ENCODE data around the gene KRTAP10-7. TPM values are rescaled to one million over a fixed set of nuclear protein-coding genes. Genes with fewer than 3 reads are reported as not detected.

Gene KRTAP10-7
- total RNA-seq, 3 donors from 2014 or later (not counting 1 experiment from before 2014, with no cell fraction given): not detected

DNA sequence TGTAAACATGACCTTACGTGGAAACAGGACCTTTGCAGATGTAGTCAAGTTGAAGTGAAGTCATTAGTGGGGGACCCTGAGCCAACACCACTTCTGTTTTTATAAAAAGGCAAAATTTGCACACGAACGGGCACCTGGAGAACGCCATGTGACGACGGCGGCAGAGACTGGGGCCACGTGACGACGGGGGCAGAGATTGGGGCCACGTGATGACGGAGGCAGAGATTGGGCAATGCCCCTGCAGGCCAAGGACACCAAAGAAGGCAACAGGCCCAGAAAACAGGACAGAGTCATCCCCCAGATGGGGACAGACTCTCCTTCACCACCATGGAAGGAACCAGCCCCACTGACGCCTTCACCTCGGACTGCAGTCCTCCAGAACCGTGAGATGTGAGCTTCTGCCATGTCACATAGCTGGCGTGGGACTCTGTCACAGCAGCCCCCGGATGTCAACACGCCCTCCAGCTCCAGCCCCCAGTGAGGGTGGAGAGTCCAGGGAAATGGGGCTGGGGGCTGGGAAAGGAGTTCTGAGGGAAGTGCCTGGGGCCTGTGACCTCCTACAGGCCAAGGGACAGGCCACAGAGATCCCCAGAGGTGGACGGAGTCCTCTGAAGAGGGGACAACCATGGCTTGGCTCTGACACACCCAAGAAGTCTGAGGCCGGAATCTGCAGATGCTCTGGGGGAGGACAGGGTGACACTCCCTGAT lies 50.0 kb downstream of the KRTAP10-7 start:
- Histone ChIP-seq H3K36me3 (ENCODE audit: control insufficient read depth, insufficient read depth, low read length) (no peaks in the 10 kb centered on the region), H3K4me3 (ENCODE audit: low read length) (no peak overlapping the region), H3K4me1 (ENCODE audit: control insufficient read depth, insufficient read depth, low read length) (peaks cover 25% of the 10 kb centered on the region), H3K9me3 (ENCODE audit: control insufficient read depth, insufficient read depth, low read length) (peaks cover 1% of the 10 kb centered on the region), H3K27ac (ENCODE audit: low read length) (no peak overlapping the region), H3K27me3 (ENCODE audit: control insufficient read depth, insufficient read depth, low read length) (no peaks in the 10 kb centered on the region)
- H3K4me3 Mint-ChIP-seq: no peak overlapping the region
- TF ChIP-seq, protein P1, sequence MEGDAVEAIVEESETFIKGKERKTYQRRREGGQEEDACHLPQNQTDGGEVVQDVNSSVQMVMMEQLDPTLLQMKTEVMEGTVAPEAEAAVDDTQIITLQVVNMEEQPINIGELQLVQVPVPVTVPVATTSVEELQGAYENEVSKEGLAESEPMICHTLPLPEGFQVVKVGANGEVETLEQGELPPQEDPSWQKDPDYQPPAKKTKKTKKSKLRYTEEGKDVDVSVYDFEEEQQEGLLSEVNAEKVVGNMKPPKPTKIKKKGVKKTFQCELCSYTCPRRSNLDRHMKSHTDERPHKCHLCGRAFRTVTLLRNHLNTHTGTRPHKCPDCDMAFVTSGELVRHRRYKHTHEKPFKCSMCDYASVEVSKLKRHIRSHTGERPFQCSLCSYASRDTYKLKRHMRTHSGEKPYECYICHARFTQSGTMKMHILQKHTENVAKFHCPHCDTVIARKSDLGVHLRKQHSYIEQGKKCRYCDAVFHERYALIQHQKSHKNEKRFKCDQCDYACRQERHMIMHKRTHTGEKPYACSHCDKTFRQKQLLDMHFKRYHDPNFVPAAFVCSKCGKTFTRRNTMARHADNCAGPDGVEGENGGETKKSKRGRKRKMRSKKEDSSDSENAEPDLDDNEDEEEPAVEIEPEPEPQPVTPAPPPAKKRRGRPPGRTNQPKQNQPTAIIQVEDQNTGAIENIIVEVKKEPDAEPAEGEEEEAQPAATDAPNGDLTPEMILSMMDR (IDR thresholded peaks at IDR 0.05): no peak
- intact Hi-C loops (cut with micrococcal nuclease): no loop called here
- WGBS (ENCODE audit: insufficient coverage): 87% methylated on average over 20 of the region's 20 CpGs
- ATAC-seq: peak in 1 of 3 donors; percentile 8
- peaks cover 0 to 3% of the 10 kb centered on the region in 2 donors for H3K27me3 Mint-ChIP-seq (ENCODE audit: low read depth in 2 of 2)
- peaks cover 16 to 21% of the 10 kb centered on the region in 2 donors for H3K4me1 Mint-ChIP-seq
- no peaks in the 10 kb centered on the region for H3K36me3 Mint-ChIP-seq
- peak overlapping the region in 1 of 2 donors; percentile 24 for H3K27ac Mint-ChIP-seq
- no peaks in the 10 kb centered on the region for H3K9me3 Mint-ChIP-seq
- no peak for DNase-seq

DNA sequence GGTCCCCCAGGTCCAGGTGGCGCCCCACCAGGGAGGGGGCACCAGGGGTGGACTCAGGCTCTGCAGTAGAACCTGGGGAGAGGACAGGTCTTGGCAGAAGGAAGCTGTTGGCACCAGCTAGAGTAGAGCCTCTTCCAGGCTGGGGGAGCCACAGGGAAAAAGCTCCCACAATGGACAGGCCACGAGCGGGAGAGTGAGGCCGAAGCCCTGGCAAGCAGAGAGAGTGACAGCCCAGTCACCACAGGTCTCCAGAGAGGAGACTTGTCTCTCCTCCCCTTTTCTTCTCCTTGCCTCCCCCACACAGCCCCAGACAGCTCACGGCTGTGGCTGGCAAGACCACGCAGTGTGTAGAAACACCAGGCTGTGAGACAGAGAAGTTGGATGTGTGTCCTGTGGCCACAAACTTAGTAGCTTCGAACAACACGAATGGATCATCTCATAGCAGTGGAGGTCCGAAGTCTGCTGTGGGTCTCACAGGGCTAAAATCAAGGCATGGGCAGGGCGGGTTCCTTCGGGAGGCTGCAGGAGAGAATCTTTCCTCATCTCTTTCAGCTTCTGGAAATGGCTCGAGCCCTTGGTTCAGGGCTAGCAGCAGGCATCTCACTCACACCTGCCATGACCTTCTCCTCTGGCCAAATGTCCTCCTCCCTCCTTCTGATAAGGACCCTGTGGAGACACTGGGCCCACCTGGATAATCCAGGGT lies 50.7 kb downstream of the KRTAP10-7 start:
- H3K36me3 Mint-ChIP-seq: peaks cover 3% of the 10 kb centered on the region
- peaks cover 0 to under 1% of the 10 kb centered on the region in 2 donors for H3K9me3 Mint-ChIP-seq
- WGBS (ENCODE audit: insufficient coverage): 85% methylated on average over 12 of the region's 12 CpGs
- Histone ChIP-seq H3K4me1 (ENCODE audit: control insufficient read depth, insufficient read depth, low read length) (peaks cover 32% of the 10 kb centered on the region), H3K9me3 (ENCODE audit: control insufficient read depth, insufficient read depth, low read length) (peaks cover 7% of the 10 kb centered on the region), H3K4me3 (ENCODE audit: low read length) (no peak overlapping the region), H3K36me3 (ENCODE audit: control insufficient read depth, insufficient read depth, low read length) (no peaks in the 10 kb centered on the region), H3K27me3 (ENCODE audit: control insufficient read depth, insufficient read depth, low read length) (no peaks in the 10 kb centered on the region), H3K27ac (ENCODE audit: low read length) (no peak overlapping the region)
- peak overlapping the region in 1 of 2 donors; percentile 24 for H3K27ac Mint-ChIP-seq
- H3K27me3 Mint-ChIP-seq (ENCODE audit: low read depth in 2 of 2): peaks cover 0 to 3% of the 10 kb centered on the region in 2 donors
- H3K4me1 Mint-ChIP-seq: peaks cover 17 to 24% of the 10 kb centered on the region in 2 donors
- no peak for ATAC-seq
- no peak for DNase-seq
- TF ChIP-seq, protein P1 (IDR thresholded peaks at IDR 0.05): no peak
- intact Hi-C loops (cut with micrococcal nuclease): no loop called here
- no peak overlapping the region for H3K4me3 Mint-ChIP-seq

Other genes starting within 250 kb of the KRTAP10-7 start
- 10 to 100 TPM; 21.7 to 70.5 (median 25.2) TPM for gene TRPM2, start 247.0 kb upstream of the KRTAP10-7 start, total RNA-seq
- gene LRRC3, start 145.1 kb upstream of the KRTAP10-7 start, total RNA-seq: under 1 TPM; 0.36 to 0.50 (median 0.38) TPM
- gene KRTAP10-1, start 60.4 kb upstream of the KRTAP10-7 start, total RNA-seq: not detected
- not detected for gene KRTAP10-2, start 49.1 kb upstream of the KRTAP10-7 start, total RNA-seq
- not detected for gene KRTAP10-3, start 41.8 kb upstream of the KRTAP10-7 start, total RNA-seq
- not detected for gene KRTAP10-4, start 26.9 kb upstream of the KRTAP10-7 start, total RNA-seq
- not detected for gene KRTAP10-5, start 20.0 kb upstream of the KRTAP10-7 start, total RNA-seq
- gene KRTAP10-6, start 8.1 kb upstream of the KRTAP10-7 start, total RNA-seq: not detected
- not detected for gene KRTAP10-8, start 11.5 kb downstream of the KRTAP10-7 start, total RNA-seq
- gene KRTAP10-9, start 26.5 kb downstream of the KRTAP10-7 start, total RNA-seq: not detected
- not detected for gene KRTAP10-10, start 36.8 kb downstream of the KRTAP10-7 start, total RNA-seq
- not detected for gene KRTAP10-11, start 45.8 kb downstream of the KRTAP10-7 start, total RNA-seq
- not detected for gene KRTAP12-4, start 54.1 kb downstream of the KRTAP10-7 start, total RNA-seq
- gene KRTAP12-3, start 57.3 kb downstream of the KRTAP10-7 start, total RNA-seq: 1 to 10 TPM in 2 of 3 donors, not detected in 1; 1.0 to 1.1 TPM
- gene KRTAP12-2, start 66.3 kb downstream of the KRTAP10-7 start, total RNA-seq: not detected
- gene KRTAP12-1, start 81.6 kb downstream of the KRTAP10-7 start, total RNA-seq: not detected
- not detected for gene KRTAP10-12, start 96.6 kb downstream of the KRTAP10-7 start, total RNA-seq
- gene TSPEAR, start 111.0 kb downstream of the KRTAP10-7 start, total RNA-seq: not detected
- gene UBE2G2, start 201.2 kb downstream of the KRTAP10-7 start, total RNA-seq: 100 to 1,000 TPM in 2 of 3 donors, 10 to 100 TPM in 1; 89.1 to 109 (median 107) TPM
- 10 to 100 TPM; 64.0 to 70.1 (median 65.2) TPM for gene SUMO3, start 217.5 kb downstream of the KRTAP10-7 start, total RNA-seq

Measured in natural killer cell (primary cell).